Measurements from ENCODE around the gene FOXQ1.

The FOXQ1 gene

GRCh38 chr6:1328129-1328800, 16.4 kb downstream of the FOXQ1 start:
- Histone ChIP-seq H3K27me3 (ENCODE audit: insufficient read depth, low read length, poor library complexity) (no peaks in the 10 kb centered on the region), H3K27ac (ENCODE audit: low read length) (no peak overlapping the region), H3K4me1 (ENCODE audit: insufficient read depth, low read length) (no peaks in the 10 kb centered on the region), H3K36me3 (ENCODE audit: insufficient read depth, low read length) (no peaks in the 10 kb centered on the region), H4K20me1 (ENCODE audit: insufficient read depth, low read length) (no peaks in the 10 kb centered on the region), H2AFZ (ENCODE audit: low read depth, low read length) (no peak overlapping the region), H3K9me3 (ENCODE audit: insufficient read depth, low read length, severe bottlenecking) (no peaks in the 10 kb centered on the region), H3K4me2 (ENCODE audit: insufficient read depth, low read length) (no peak overlapping the region), H3K79me2 (ENCODE audit: insufficient read depth, low read length) (no peaks in the 10 kb centered on the region), H3K4me3 (ENCODE audit: low read depth in 1 of 2, low read length in 2 of 2) (no peak overlapping the region), H3K9ac (ENCODE audit: low read depth, low read length) (no peak overlapping the region)
- ATAC-seq (ENCODE audit: insufficient read depth, low read depth) (no peak), DNase-seq (no peak)
- no peak for TF ChIP-seq CTCF (IDR thresholded peaks at IDR 0.05; ENCODE audit: borderline replicate concordance, extremely low read depth, low read length, poor library complexity, severe bottlenecking)
- TF ChIP-seq EZH2 (IDR thresholded peaks at IDR 0.05; ENCODE audit: borderline replicate concordance, low read depth, low read length, severe bottlenecking), result no peak

- H4K20me1 ChIP-seq (ENCODE audit: insufficient read depth, low read length), result no peaks in the 10 kb centered on the region
- no peak overlapping the region for H3K27ac ChIP-seq (ENCODE audit: low read length)
- H3K27me3 ChIP-seq (ENCODE audit: insufficient read depth, low read length, poor library complexity), result no peaks in the 10 kb centered on the region
- no peak overlapping the region for H2AFZ ChIP-seq (ENCODE audit: low read depth, low read length)
- H3K79me2 ChIP-seq (ENCODE audit: insufficient read depth, low read length), result no peaks in the 10 kb centered on the region
- no peak overlapping the region for H3K9ac ChIP-seq (ENCODE audit: low read depth, low read length)
- no peaks in the 10 kb centered on the region for H3K4me1 ChIP-seq (ENCODE audit: insufficient read depth, low read length)
- TF ChIP-seq CTCF (IDR thresholded peaks at IDR 0.05; ENCODE audit: borderline replicate concordance, extremely low read depth, low read length, poor library complexity, severe bottlenecking), result no peak
- TF ChIP-seq EZH2 (IDR thresholded peaks at IDR 0.05; ENCODE audit: borderline replicate concordance, low read depth, low read length, severe bottlenecking), result no peak
- no peaks in the 10 kb centered on the region for H3K9me3 ChIP-seq (ENCODE audit: insufficient read depth, low read length, severe bottlenecking)
- no peak overlapping the region for H3K4me3 ChIP-seq (ENCODE audit: low read depth in 1 of 2, low read length in 2 of 2)
- ATAC-seq (ENCODE audit: insufficient read depth, low read depth) (no peak), DNase-seq (no peak)
- no peaks in the 10 kb centered on the region for H3K36me3 ChIP-seq (ENCODE audit: insufficient read depth, low read length)
- no peak overlapping the region for H3K4me2 ChIP-seq (ENCODE audit: insufficient read depth, low read length)
These were observed 17.8 kb downstream of the FOXQ1 start for GRCh38 chr6:1329708-1330107.

- Histone ChIP-seq H3K27ac (ENCODE audit: low read length) (no peak overlapping the region), H2AFZ (ENCODE audit: low read depth, low read length) (no peak overlapping the region), H4K20me1 (ENCODE audit: insufficient read depth, low read length) (no peaks in the 10 kb centered on the region), H3K4me3 (ENCODE audit: low read depth in 1 of 2, low read length in 2 of 2) (no peak overlapping the region), H3K79me2 (ENCODE audit: insufficient read depth, low read length) (no peaks in the 10 kb centered on the region), H3K4me1 (ENCODE audit: insufficient read depth, low read length) (no peaks in the 10 kb centered on the region), H3K36me3 (ENCODE audit: insufficient read depth, low read length) (no peaks in the 10 kb centered on the region), H3K27me3 (ENCODE audit: insufficient read depth, low read length, poor library complexity) (no peaks in the 10 kb centered on the region), H3K9ac (ENCODE audit: low read depth, low read length) (no peak overlapping the region), H3K9me3 (ENCODE audit: insufficient read depth, low read length, severe bottlenecking) (no peaks in the 10 kb centered on the region), H3K4me2 (ENCODE audit: insufficient read depth, low read length) (no peak overlapping the region)
- ATAC-seq (ENCODE audit: insufficient read depth, low read depth), result no peak
- no peak for TF ChIP-seq EZH2 (IDR thresholded peaks at IDR 0.05; ENCODE audit: borderline replicate concordance, low read depth, low read length, severe bottlenecking)
- TF ChIP-seq CTCF (IDR thresholded peaks at IDR 0.05; ENCODE audit: borderline replicate concordance, extremely low read depth, low read length, poor library complexity, severe bottlenecking), result no peak
- no peak for DNase-seq
These were observed 22.8 kb downstream of the FOXQ1 start for GRCh38 chr6:1334684-1335083.

All from DND-41 (cell line).